GM19328 (cell line): ENCODE measurements around the gene TEX264.
"Not testable (repeated sequence)": the region's sequence is repeated elsewhere in the genome, so short reads cannot be mapped to it uniquely, and the experiment has no call there.

Experiments
- ATAC-seq: cut with Tn5 transposase; IDR thresholded peaks from one replicate; pipeline ENCODE4 v1.9.1; 2021; ENCODE audit warnings: mild to moderate bottlenecking, moderate library complexity; ENCODE audit not compliant: unreplicated experiment

The TEX264 gene

DNA sequence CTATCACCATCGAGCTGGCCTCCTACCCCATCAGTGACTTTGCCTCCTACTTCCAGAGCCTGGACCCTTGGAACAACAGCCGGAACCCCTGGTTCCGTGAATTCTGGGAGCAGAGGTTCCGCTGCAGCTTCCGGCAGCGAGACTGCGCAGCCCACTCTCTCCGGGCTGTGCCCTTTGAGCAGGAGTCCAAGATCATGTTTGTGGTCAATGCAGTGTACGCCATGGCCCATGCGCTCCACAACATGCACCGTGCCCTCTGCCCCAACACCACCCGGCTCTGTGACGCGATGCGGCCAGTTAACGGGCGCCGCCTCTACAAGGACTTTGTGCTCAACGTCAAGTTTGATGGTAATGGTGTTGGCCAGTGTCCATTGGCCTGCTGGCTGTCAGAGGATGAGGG lies 41.9 kb downstream of the TEX264 start:
- no peak for ATAC-seq

DNA sequence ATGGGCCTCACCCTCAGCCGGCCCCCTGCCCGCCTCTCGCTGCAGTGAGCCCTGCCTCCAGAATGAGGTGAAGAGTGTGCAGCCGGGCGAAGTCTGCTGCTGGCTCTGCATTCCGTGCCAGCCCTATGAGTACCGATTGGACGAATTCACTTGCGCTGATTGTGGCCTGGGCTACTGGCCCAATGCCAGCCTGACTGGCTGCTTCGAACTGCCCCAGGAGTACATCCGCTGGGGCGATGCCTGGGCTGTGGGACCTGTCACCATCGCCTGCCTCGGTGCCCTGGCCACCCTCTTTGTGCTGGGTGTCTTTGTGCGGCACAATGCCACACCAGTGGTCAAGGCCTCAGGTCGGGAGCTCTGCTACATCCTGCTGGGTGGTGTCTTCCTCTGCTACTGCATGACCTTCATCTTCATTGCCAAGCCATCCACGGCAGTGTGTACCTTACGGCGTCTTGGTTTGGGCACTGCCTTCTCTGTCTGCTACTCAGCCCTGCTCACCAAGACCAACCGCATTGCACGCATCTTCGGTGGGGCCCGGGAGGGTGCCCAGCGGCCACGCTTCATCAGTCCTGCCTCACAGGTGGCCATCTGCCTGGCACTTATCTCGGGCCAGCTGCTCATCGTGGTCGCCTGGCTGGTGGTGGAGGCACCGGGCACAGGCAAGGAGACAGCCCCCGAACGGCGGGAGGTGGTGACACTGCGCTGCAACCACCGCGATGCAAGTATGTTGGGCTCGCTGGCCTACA lies 44.4 kb downstream of the TEX264 start:
- no peak for ATAC-seq

GRCh38 chr3:51715977-51716294 lies 44.9 kb downstream of the TEX264 start:
- ATAC-seq, result no peak

DNA sequence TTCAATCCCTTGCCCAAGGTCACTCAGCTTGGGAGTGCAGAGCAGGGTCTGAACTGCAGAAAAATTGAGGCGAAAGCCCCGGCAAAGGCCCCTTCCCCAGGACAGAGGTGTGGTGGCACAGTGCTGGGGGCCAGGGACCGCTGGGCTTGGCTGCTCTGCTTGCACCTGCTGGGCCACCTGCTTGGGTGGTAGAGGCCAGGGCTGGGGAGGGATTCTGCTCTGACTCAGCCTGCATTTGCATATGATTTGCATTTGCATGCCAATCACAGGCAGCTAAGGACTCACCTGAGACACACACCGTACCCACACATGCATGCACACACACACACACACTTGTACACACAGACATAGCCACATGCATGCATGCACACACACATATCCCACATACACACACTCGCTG lies 45.8 kb downstream of the TEX264 start:
- no peak for ATAC-seq

DNA sequence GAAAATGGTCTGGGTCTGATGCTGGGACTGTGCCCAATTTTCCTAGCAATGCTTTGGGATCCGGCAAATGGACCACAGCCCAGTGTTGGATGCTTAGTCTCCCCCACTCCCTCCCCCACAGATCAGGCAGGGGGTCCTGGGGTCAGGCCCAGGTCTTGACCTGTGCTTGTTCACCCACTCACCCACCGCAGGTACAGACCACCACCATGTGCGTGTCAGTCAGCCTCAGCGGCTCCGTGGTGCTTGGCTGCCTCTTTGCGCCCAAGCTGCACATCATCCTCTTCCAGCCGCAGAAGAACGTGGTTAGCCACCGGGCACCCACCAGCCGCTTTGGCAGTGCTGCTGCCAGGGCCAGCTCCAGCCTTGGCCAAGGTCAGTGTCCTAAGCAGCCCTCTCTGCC lies 46.4 kb downstream of the TEX264 start:
- ATAC-seq, result no peak

DNA sequence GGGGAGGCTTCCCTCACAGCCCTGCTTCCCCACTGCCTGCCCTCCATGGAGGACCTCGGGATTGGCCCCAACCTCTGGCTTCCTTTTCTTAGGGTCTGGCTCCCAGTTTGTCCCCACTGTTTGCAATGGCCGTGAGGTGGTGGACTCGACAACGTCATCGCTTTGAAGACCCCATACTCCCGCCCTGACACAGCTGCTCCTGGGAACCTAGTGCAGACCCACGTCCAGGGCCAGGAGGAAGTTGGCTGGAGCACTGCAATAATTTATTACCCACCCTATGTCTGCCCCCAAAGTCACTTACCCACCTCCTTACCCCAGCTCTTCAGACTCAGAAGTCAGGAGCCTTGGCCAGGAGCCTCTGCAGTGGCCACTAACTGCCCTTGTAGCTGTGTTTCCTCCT lies 46.9 kb downstream of the TEX264 start:
- ATAC-seq, result no peak

DNA sequence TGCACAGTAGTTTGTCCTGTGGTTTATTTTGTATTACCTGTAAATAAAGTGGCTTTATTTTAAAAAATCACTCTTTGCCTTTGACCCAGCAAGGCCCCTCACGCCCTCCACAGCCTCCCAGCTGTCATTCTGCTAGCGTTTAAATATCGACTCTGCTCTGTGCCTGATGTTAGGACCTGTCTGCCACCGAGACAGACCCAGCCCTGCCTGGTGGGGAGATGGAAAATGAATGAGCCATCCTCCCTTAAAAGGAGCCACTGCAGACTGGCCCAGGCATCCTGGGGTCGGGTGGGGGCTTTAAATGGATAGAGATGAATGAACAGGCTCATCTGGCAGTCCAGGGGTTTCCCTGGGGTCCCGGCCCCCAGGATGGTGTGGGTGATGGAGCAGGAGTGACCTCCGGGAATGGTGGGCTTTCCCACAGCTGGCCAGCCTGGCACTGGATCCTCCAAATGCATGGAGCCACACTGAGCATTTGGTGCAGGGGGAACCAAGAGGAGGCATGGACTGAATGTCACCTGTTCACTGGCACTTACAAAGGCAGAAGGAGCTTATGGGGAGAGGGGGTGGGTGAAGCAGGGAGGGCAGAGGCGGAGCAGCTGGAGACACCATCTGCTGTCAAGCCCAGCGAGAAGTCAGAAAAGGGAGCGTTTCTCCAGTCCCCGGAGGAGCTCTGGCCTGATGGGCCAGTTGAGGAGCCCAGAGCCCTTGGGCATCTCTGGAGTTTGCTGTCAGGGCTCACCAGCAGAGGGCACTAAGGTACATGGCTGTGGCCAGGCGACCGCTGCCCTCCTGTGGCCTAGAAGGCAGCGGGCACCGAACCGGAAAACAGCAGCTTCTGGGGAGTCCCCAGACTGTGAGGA lies 47.7 kb downstream of the TEX264 start:
- ATAC-seq, result no peak

- ATAC-seq, result no peak
Observed at GRCh38 chr3:51719410-51720025, 48.5 kb downstream of the TEX264 start.

GRCh38 chr3:51720292-51721061 lies 49.4 kb downstream of the TEX264 start:
- no peak for ATAC-seq

DNA sequence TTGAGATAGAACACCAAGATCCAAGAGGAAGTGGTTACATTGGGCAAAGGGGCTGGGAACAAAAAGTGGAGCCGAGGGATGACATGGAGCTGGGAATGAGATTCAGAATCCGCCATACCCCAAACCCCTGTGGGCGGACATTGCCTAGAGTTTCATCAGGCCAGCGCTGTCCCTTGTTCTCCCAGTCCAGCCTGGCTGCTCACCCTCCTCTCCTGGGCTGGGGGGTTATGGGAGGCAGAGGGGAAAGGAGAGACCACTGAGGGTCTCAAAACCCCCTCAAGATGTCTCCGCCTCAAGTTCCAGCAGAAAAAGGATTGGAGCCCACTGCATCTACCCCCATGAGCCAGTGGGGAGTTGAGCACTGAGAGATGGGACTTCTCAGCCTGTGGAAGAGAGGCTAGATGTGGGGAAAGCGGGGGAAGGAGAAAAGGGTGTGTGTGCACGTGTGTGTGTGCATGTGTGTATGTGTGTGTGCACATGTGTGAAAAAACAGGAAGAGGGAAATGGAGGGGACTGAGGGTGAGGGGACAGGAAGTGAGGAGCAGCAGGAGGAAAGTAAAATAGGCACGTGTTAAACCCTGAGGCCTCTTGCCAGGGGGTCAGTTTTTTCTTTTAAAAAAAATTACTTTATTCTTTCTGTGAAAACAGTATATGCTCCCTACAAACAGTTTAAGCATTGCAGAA lies 50.2 kb downstream of the TEX264 start:
- no peak for ATAC-seq

- ATAC-seq, result no peak
Observed at GRCh38 chr3:51722362-51722761, 51.3 kb downstream of the TEX264 start.

DNA sequence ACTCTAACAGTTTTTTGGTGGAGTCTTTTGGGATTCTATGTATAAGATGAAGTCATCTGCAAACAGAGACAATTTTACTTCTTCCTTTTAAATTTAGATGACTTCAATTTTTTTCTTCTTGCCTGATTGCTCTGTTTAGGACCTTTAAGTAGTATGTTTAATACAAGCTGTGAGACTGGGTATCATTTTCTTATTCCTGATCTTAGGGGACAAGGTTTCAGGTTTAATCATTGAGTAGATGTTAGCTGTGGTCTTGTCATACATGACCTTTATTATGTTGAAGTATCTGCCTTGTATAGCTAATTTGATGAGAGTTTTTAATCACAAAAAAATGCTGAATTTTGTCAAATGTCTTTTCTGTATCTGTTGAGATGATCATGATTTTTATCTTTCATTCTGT lies 56.4 kb downstream of the TEX264 start:
- ATAC-seq, result no peak

GRCh38 chr3:51729042-51729633 lies 58.1 kb downstream of the TEX264 start:
- ATAC-seq, result no peak

GRCh38 chr3:51733859-51734571 lies 63.0 kb downstream of the TEX264 start:
- ATAC-seq, result no peak

- no peak for ATAC-seq
Observed at GRCh38 chr3:51734572-51734907, 63.5 kb downstream of the TEX264 start.

DNA sequence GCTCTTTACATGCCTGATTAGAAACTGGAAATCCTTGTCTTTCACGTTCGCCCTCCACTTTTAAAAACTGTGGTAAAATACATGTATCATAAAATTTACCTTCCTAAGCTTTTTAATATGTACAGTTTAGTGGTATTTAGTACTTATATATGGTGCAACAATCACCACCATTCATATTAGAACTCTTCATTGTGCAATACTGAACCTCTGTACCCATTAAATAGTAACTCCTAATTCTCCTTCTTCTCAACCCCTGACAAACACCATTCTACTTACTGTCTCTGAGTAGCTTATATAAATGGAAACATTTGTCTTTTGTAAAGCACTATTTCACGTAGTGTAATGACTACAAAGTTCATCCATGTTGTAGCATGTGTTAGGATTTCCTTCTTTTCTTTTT lies 64.0 kb downstream of the TEX264 start:
- ATAC-seq, result no peak

GRCh38 chr3:51735950-51736349 lies 64.9 kb downstream of the TEX264 start:
- no peak for ATAC-seq

DNA sequence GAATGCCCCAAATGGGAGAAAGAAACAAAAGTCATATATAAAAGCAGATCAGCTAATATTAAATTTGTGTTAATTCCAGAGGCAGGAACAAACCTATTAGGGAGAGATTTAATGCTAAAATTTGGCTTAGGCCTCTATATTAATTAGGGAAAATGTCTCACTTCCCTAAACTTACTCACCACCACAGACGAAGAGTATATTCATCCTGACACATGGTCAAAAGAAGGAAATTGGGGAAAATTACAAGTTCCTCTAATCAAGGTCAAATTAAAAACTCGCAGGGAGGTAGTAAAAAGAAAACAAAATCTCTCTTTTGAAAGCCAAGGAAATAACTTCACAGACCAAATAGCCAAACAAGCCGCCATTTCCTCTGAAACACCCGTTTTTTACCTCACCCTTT lies 68.1 kb downstream of the TEX264 start:
- ATAC-seq, result no peak

GRCh38 chr3:51742320-51742719 lies 71.3 kb downstream of the TEX264 start:
- ATAC-seq, result not testable (repeated sequence)

DNA sequence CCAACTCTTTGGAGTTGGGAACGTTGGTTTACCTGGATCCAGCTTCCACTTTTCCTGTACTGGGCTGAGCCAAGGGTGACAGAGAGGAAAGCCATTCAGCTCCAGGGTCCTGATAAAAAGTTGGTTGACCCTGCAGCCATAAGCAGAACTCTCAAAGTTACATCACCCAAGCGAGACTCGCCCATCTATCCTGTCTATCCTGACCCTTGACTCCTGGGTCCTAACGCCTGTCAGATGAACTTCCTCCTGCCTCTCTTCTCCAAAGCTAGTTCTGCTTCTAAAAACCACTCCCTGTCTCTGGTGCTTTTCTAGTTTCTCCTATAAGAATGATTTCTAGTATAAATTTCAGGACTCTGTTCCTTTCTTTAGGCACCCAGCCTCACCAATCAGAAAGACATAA lies 71.9 kb downstream of the TEX264 start:
- not testable (repeated sequence) for ATAC-seq
